Bronchial epithelial cell (primary cell): ENCODE data around the gene RABEPK. TPM values are rescaled to one million over a fixed set of nuclear protein-coding genes. Genes with fewer than 3 reads are reported as not detected.

Experiments
- DNase-seq: peaks from one replicate; pipeline ENCODE4 v3.0.0-alpha.2; 2010; ENCODE audit warnings: low read depth
- FAIRE-seq: peaks from 2 replicates; lab custom pipeline; 2011; peaks lifted over from hg19 to GRCh38; lab: Jason Lieb, UNC
- H3K27me3 ChIP-seq: 2 replicates; pipeline ENCODE4 v1.5.1; 2011; ENCODE audit warnings: low read length; ENCODE audit not compliant: control insufficient read depth, insufficient read depth
- H3K36me3 ChIP-seq: 2 replicates; pipeline ENCODE4 v1.5.1; 2011; ENCODE audit warnings: low read length; ENCODE audit not compliant: control insufficient read depth, insufficient read depth
- H3K4me3 ChIP-seq: 2 replicates; pipeline ENCODE4 v1.5.1; 2011; ENCODE audit warnings: mild to moderate bottlenecking, low read depth, low read length, control low read depth
- CTCF ChIP-seq: IDR thresholded peaks from 2 replicates; pipeline ENCODE4 v1.5.1; 2011; ENCODE audit warnings: mild to moderate bottlenecking, moderate library complexity, low read length, control low read depth, inconsistent platforms; ENCODE audit not compliant: insufficient read depth, severe bottlenecking
- total RNA-seq: library from RNA; depleted of rRNA; stranded (reverse); fragments of >200 nt; gene quantifications from 2 replicates; pipeline ENCODE4 v1.2.1, GENCODE V29; 2014

Gene RABEPK
- 29.1 and 41.3 TPM in 2 replicates for total RNA-seq

GRCh38 chr9:125200216-125201047, at the start of gene RABEPK:
RABEPK (plus strand) TSS chr9:125200542; CDS start chr9:125203014, 2,472 bp downstream.
- DNase-seq = peak; percentile 84
- TF ChIP-seq CTCF = no peak
- H3K27me3 ChIP-seq = no peaks in the 10 kb centered on the region
- peak within 1 kb of the TSS; percentile 90 for H3K4me3 ChIP-seq
- FAIRE-seq = no peak
- peaks cover 1% of the 10 kb centered on the region for H3K36me3 ChIP-seq

GRCh38 chr9:125151730-125152129, 48.6 kb upstream of the RABEPK start:
- DNase-seq = no peak
- no peak for TF ChIP-seq CTCF
- Histone ChIP-seq H3K36me3 (peaks cover 9% of the 10 kb centered on the region), H3K4me3 (no peak overlapping the region), H3K27me3 (no peaks in the 10 kb centered on the region)
- no peak for FAIRE-seq

GRCh38 chr9:125153712-125154367, 46.5 kb upstream of the RABEPK start:
- TF ChIP-seq CTCF = no peak
- DNase-seq (no peak), FAIRE-seq (no peak)
- Histone ChIP-seq H3K27me3 (no peaks in the 10 kb centered on the region), H3K4me3 (no peak overlapping the region), H3K36me3 (peaks cover 9% of the 10 kb centered on the region)

- TF ChIP-seq CTCF = no peak
- DNase-seq = no peak
- no peaks in the 10 kb centered on the region for H3K27me3 ChIP-seq
- H3K4me3 ChIP-seq = no peak overlapping the region
- H3K36me3 ChIP-seq = peaks cover 7% of the 10 kb centered on the region
- no peak for FAIRE-seq
These were observed 43.8 kb upstream of the RABEPK start for GRCh38 chr9:125156551-125156950.

GRCh38 chr9:125160750-125161149, 39.6 kb upstream of the RABEPK start:
- no peak for TF ChIP-seq CTCF
- DNase-seq (no peak), FAIRE-seq (no peak)
- H3K4me3 ChIP-seq = no peak overlapping the region
- no peaks in the 10 kb centered on the region for H3K36me3 ChIP-seq
- H3K27me3 ChIP-seq = no peaks in the 10 kb centered on the region
